EH (cell line): Measurements from ENCODE around the gene VWF.
A peak's percentile ranks its signal among the peaks of the same experiment; 100 is the strongest.
"Not testable (repeated sequence)": the region's sequence is repeated elsewhere in the genome, so short reads cannot be mapped to it uniquely, and the experiment has no call there.

Experiments used
- DNase-seq: peaks from one replicate; pipeline ENCODE4 v3.0.0-alpha.2; 2015; ENCODE audit warnings: low read depth

VWF gene

GRCh38 chr12:6124411-6125309 is at the start of gene VWF:
VWF (minus strand) TSS chr12:6124670; CDS start chr12:6123196, 1,474 bp downstream.
- no peak for DNase-seq

DNA sequence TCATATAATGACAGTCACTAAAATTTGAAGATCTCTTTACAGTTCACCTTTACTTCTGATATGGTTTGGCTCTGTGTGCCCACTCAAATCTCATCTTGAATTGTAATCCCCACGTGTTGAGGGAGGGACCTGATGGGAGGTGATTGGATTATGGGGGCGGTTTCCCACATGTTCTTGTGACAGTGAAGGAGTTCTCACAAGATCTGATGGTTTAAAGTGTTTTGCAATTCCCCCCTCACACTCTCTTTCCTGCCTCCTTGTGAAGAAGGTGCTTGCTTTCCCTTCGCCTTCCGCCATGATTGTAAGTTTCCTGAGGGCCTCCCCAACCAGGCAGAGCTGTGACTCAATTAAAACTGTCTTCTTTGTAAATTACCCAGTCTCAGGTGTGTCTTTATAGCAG is 48.4 kb upstream of the VWF start:
- DNase-seq, result no peak

DNA sequence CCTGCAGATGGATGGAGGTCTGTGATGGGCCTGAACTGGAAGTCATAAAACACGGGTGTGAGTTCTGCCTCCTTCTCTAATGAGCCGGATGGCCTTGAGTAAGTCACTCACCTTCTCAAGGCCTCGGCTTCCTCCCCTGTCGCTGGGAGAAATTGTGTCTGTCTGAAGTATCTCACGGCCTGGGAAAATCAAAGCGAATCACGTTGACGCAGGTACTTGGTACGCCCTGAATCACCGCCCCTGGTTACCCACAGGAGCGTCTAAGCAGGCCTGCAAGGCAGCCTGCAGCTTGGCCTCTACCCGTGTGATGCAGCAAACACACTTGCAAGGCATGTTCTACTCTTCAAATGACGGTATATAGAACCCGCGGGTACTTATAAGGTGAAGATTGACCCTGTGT is 47.6 kb upstream of the VWF start:
- no peak for DNase-seq

DNA sequence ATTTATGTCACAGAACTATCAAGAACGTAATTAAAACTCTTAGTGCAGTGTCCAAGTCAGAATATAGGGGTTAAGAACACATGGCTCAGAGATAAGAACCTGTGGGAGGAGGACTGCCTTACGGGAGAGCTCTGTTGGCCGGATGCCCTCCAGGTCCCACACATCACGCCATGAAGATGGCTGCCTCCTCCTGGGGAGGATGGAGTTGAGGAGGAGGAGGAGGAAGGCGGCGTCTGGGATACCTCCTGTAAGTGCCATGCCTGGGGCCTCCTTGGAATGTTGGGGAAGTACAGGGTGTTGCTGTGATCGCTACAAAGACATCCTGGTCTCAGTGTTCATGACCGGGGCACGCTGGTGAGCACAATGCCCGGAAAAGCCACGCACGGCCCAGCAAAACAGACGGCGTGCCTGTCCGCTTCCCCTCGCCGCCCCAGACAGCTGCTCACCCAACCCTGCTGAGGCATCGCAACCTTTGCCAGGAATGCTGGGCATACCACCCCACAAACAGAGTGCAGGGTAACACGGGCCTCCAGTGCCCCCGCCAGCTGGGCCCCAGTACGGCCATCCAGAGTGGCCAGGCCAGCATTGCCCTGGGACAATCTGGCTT is 47.0 kb upstream of the VWF start:
- DNase-seq, result no peak

GRCh38 chr12:6167327-6168280 is 43.1 kb upstream of the VWF start:
- DNase-seq, result peak; percentile 96

- DNase-seq, result no peak
These were observed 42.3 kb upstream of the VWF start for GRCh38 chr12:6166808-6167207.

DNA sequence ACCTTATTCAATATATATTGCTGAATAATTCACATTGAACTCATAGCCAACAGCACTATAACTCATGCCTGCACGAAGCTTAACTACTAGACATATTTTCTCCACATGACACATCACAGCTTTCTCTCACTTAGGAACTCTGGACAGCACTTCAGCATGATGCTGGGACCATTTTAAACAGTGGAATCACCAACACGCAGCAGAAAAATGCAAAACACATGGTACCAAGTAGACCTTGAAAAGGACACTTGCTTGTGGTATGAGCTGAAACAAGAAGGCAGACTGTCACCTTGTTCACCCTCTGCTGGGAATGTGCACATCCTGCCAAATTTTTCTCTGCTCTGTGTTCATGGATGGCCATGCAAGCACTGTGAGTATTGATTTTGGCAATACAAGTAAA is 40.9 kb upstream of the VWF start:
- peak; percentile 83 for DNase-seq

GRCh38 chr12:6163416-6164060 is 39.1 kb upstream of the VWF start:
- DNase-seq, result no peak

DNA sequence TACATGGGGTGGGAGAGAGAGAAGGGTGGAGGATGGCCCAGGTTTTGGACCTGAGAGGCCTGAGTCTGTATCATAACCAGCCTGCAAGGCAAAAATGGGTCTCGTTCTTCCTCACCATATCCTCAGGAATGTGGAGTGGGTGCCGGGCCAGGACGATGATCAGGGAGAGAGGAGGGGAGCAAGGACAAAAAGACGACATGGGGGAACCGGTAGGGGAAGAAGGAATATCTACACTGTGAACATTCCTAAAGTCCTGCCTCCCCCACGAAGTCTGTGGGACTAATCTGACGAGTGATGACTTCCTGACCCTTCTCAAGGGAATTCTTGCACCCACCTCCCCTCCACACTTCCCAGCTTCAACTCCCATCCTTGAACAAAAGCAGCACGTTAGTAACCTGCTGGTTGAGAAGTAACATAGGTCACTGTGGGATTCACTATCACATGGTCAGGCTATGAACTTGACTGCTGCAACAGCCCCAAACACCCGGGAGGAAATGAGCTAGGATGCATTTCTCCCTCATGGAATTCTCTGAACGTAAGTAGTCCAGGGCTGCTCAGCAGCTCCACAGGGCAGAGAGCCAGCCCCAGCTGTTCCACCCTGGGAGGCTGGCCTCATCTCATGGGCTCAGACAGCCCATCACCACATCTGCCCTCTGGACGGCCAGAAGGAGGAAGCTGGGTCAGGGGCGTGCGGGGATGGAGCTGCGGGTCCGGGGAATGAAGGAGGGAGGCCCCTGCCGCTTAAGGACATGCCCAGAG is 36.8 kb upstream of the VWF start:
- DNase-seq, result peak; percentile 69

GRCh38 chr12:6160049-6160649 is 35.7 kb upstream of the VWF start:
- not testable (repeated sequence) for DNase-seq

GRCh38 chr12:6159166-6160011 is 34.9 kb upstream of the VWF start:
- not testable (repeated sequence) for DNase-seq

GRCh38 chr12:6158749-6159148 is 34.3 kb upstream of the VWF start:
- no peak for DNase-seq

GRCh38 chr12:6158255-6158654 is 33.8 kb upstream of the VWF start:
- no peak for DNase-seq

- DNase-seq, result no peak
These were observed 33.0 kb upstream of the VWF start for GRCh38 chr12:6157482-6157881.

GRCh38 chr12:6154730-6155459 is 30.4 kb upstream of the VWF start:
- DNase-seq, result no peak

- not testable (repeated sequence) for DNase-seq
These were observed 24.3 kb upstream of the VWF start for GRCh38 chr12:6148722-6149121.

DNA sequence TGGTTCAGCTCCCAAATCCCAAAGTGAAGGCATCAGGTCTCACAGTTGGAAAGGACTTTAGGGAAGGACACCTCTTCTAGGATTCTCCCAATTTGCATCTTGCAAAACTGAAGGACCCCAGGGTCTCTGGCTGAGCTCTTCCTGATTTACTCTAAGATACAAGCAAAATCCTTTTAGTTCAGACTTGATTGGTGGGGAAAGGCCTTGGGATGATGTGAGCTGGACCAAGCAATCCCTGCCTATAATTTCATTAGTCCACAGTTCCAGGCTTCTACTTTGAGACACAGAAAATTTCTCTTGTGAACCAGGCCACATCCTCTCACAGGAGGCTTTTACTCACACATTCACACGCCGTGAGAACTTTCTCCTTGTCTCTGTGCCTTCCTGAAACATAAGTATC is 23.6 kb upstream of the VWF start:
- no peak for DNase-seq

DNA sequence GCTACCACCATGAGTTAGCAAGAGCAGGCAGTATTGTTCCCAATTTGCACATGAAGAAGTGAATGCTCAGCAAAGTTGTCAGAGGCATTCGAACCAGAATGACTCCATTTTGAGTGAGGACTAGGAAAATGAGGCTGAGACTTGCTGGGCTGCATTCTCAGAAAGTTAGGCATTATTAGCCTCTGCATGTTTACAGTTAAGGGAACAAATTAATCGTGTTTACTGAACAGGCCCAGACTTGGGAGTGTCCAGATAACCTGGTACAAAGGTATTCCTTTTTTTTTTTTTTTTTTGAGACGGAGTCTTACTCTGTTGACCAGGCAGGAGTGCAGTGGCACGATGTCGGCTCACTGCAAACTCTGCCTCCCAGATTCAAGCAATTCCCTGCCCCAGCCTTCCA is 22.5 kb upstream of the VWF start:
- no peak for DNase-seq

GRCh38 chr12:6146509-6146908 is 22.0 kb upstream of the VWF start:
- DNase-seq, result no peak
